GM18867 (cell line): ENCODE data around the gene GPC6.

Source experiments
- ATAC-seq: cut with Tn5 transposase; IDR thresholded peaks from one replicate; pipeline ENCODE4 v1.9.1; 2021; ENCODE audit warnings: mild to moderate bottlenecking, moderate library complexity; ENCODE audit not compliant: unreplicated experiment

Gene GPC6

DNA sequence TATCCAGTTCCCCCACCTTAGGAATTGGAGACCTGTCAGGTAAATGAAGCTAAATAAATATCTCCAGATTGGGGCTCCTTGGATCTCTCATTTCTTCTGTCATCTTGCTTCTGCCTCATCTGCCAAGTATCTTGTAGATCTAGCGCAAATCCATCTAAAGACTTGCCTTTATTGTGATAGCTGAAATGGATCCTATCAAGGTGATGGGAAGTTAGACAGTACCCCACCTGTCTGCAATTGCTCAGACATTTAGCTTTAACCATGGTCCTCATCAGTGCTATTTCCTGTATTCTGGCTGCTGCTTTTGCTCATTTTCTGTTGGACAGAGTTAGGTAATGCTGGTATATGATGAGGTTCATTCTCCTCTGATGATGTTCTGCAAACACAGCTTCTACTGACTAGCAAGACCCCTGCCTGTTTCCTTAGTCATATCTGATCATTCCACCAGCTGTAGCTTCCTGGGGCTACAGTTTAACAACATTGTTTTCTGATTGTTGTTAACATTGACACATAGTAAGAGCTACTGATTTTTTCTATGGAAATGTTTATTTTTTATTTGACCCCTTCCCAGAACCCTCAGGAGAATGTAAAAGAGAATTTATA, 912.9 kb downstream of the GPC6 start:
- ATAC-seq, result no peak

DNA sequence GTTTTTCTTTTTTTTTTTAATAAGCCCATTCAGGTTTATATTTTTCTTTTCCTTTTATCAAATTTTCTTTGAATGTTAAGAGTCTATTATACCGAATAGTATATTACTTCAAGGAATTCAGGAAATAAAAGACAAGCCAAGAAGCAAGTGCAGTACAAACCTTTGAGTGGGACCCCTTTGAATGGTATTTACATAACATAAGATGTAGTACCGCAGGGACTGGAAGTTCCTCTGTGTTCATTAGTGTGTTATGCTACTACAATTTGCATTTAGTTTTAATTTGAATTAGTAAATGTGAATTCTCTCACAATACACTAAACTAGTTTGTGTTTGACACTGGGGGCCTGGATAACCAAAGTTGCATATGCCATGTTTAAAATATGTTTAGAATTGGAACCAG, 913.4 kb downstream of the GPC6 start:
- ATAC-seq, result no peak

DNA sequence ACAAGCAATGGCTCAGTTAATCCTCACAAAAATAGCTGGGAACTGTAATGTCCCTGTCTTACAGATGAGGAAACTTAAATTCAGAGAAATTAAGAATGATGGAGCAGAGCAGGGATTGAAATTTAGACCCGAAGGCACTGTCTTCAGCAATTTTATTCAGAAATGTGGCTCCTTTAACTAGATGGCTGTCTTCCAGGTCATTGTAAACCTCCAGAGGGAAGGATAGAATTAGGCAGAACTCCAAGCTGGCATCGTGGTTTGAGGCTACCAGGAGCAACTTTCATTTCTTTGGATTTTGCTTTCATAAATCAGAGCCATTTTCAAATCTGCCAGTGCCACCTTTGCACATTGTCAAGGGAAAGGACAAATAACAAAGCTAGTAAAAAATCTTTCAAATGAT, 913.9 kb downstream of the GPC6 start:
- ATAC-seq, result no peak

DNA sequence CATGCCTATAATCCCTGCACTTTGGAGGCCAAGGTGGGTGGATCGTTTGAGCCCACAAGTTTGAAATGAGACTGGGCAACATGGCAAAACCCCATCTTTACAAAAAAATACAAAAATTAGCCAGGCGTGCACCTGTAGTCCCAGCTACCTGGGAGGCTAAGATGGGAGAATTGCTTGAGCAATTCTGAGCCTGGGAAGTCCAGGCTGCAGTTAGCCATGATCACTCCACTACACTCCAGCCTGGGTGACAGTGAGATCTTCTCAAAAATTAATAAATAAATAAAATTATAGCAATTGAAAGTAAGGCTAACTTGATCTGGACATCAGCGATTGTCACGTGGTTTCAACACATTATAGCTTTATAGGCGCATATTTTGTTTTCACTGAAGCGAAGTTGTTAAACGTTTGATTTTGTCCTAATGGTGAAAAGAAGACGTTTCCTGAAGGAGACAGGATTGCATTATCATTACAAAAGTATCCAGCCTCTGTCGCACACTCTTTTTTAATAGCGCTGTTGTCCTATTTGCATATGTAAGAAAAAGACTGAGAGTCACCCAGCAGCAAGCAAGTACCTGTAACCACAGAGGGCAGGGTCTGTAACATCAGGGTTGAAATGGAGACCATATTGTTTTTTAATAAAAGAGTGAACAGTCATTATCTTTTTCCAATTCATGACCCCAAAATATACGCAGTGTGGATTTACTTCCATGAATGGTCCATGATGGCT, 917.2 kb downstream of the GPC6 start:
- ATAC-seq, result no peak

DNA sequence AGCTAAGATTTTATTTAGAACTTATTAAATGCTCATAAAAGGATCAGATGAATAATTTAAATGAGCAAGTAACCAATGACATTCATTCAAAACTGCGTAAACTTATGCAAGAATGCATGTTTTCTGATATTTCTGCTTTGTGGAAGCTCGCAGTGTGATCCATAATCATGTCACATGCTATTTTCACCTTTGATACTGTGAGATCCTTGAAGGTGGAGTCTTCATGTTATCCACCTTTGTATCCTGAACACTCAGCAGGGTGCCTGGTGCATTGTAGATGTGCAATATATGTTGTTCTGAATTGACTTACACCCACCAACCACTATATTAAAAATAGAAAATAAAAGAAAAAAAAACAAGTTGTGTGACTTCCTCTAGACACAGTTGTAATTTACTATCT, 919.4 kb downstream of the GPC6 start:
- ATAC-seq, result no peak

DNA sequence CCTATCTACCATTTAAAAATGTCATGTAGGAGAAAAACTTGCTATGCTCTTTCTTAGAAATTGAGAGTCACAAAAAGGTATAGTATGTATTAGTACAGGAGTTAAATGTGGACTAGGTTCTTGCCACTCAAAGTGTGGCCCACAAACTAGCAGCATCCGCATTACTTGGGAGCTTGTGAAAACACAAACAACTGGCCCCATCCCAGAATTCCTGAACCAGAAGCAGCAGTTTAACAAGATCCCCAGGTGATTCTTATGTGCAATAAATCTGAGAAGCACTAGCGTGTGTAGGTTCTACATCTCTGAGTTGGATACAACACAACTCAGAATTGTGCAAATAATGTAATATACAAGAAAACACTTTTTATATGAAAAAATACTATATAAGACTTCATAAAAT, 927.0 kb downstream of the GPC6 start:
- ATAC-seq, result no peak

DNA sequence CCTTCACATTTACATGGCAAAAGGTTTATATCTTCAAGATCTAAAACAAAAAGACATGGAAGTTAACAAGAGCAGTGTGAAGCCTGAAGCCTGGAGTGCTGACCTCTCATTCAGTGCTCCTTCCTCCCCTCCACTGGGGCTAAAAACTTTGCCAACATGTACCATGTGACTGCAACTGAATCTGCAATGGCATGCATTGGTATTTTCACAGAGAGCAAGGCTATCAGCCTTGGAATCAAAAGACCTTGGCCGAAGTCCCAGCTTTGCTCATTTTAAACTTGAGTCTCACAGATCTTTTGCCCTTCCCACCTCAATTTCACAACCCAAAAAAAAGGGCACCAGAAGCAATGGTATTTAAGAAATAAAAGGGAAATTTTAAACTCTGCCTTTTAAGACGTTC, 927.8 kb downstream of the GPC6 start:
- ATAC-seq, result no peak

DNA sequence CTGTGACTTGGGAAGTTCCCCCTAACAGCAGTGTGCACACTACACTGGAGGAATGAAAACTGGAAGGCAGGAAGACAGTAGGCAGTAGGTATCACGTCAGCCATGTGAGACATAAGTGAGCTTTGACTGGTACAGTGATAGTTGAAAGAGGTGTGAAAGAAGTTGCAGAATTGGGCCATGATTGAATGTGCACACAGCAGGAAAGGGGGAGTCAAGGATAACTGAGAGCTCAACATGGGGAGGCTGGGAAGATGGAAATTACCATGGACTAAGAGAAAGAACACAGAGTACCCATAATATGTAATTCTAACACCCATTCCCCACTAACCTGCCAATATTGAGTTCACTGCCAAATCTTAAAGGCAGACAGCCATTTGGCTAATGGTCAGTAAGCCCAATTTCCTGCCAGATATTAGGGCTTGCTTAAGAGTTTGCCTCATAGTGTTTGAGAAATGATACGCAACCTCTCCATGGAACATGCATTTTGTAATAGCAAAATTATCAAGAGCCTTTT, 931.2 kb downstream of the GPC6 start:
- no peak for ATAC-seq

DNA sequence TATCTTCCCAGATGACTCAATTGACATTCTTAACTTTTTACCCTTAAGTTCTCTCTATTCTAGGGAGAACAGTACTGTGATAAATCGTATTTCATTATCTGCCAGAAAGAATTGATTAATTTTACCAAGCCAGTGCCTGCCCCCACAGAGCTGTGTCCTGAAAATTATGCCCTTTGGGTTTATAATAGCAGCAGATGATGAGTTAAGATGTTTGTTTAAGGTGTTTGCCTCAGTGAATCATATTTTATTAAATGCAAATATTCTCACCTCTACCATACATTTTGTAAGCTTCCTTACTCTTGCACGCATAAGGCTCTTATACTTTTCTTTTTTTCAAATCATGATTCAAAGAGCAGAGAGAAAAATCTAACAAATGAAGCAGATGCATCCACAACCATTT, 934.3 kb downstream of the GPC6 start:
- ATAC-seq, result no peak

DNA sequence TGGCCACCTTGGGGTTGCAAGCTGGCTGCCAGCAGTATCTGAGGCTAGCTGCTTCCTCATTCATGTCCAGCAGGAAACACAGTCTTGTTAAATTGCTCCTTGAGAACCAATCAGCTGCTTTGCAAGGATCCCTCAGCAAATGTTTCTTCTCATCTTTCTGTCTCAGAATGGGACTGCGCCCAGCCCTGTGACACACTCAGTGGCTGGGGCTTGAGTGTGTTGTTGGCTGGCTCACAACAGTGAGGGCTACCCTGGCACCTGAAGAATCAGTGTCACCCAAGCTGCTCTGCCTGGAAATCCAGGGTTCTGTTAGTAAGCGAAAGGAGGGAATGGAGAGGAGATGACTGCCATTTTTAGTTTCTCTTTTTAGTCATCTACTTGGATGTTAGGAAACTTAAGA, 935.7 kb downstream of the GPC6 start:
- ATAC-seq, result no peak

DNA sequence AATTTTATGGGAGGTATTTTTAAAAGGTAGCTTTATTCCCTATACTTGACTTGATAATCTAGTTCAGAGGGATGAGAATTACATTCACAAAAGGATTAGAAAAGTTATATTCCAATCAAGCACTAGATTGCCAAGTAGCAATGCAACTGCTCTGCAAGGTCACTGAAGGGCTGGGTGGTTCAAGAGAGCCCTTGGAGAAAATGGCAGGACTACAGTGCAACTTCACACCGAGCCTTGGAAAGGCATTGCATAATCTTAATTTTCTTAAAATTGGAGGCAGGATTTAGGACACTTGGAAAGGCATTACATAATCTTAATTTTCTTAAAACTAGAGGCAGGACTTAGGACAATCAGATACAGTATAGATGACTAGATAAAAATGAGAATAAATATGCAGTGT, 936.9 kb downstream of the GPC6 start:
- no peak for ATAC-seq

DNA sequence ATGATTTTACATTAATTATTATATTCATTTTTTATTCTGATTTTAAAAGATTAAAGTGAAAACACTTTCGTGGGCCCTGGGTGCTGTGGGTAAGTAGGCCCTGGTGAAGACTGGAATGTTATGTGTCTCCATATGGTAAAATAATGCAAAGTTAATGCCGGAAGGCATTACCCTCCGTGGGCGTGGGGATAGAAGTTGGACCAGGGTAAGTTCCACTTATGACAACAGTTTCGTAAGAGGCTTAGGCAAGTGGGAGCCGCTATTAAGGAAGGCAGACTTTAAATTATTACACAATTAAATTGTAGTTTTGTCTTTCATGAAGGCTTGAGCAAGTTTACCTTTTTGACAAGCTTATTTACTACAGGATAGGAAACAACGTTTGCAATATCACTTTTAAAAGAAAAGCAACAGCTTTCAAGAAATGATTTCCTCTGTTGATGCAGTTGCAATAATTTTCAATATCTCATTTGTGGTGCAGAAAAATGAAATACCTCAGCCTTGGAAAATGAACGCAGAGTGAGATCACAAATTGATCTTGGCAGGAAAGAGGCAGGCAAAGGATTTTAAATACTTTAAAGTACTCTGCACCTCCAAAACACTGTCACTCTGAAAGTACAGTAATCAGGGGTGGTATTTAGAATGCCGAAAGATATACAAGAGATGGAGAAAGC, 942.3 kb downstream of the GPC6 start:
- no peak for ATAC-seq

DNA sequence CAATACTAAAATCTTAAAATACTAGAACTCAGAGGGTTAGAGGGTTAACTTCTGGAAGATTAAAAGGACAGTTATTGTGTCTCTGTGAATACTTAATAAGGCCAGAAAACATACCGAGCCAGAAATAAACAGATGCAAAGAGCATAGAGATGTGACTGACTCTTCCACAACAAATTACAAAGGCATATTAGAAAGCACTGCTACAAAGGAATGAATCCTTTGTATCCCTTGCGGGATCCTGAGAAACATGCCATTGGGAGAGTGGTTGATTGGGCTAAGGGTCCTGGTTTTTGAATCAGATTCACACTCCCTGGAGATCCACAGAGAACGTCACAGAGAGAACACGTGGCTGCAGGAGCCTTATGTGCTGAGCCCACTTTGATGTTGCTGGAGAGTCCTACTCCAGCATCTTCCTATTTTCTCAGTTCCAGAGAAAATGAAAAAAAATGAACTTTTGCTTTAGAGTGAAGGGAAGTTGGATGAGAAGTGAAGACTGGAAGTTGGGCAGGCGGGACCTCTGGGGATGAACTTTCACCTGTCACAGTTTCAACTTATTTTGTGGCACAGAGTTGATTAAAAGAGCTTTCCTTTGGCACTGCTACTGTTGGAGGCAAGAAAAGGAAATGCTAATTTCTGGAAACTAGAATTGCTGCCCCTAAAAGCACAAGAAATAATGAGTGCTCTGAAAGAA, 943.0 kb downstream of the GPC6 start:
- no peak for ATAC-seq

DNA sequence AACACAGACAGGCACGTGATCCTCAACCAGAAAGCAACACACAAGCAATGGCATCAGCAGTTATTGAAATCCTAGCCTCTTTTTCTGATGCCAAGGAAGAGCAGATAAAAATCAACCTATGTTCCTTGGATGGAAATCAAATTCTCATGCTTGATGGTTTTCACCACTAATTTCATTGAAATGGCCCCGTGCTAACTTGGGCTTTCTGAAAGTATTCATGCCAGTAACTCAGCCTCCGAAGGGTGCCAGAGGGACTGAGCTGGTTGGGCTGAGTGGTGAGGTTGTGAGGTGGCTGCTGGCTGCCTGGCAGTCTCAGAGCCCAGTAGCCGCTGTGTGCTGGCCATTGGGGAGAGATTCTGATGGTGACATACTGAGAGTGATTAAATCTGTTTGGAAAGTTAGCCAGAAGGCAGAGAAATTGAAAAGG, 943.6 kb downstream of the GPC6 start:
- no peak for ATAC-seq

DNA sequence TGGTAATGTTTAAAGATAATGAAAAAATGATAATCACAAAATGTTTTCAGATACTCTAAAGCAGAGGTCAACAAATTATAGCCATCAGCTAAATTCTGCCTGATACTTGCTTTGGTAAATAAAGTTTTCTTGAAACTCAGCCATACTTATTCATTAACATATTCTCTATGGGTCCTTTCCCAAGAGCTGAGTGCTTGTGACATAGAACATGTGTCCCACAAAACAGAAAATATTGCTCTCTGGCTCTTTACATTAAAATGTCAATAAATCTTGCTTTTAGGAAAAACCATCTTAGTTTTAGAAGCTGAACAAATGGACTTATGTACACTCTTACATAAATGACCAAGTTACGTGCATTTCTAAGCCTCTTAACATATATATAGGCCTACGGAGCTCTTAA, 945.8 kb downstream of the GPC6 start:
- no peak for ATAC-seq

DNA sequence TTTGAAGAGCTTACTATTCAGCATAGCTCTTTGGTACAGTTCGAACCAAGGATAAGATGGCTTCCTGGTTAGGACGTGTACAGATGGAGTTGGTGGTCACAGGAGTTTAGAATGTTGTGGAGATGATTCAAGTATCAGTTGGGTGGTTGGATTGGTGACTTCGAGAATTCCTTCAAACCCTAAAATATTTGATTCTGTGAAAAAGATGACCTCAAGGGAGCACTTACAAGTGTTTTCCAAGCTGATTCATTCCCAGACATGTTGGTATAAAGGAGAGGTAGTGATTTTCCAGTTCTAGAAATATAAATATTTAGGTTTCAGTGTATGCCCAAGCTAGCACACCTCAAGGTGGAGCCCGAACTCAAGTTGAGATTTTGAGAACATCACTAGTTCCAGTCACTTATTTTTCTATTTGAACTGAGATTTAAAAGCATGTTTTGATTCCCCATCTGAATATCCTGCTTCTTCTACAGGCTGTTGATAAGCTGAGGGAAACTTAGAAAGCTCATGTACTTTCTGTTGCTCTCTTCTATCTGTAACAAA, 946.8 kb downstream of the GPC6 start:
- no peak for ATAC-seq

DNA sequence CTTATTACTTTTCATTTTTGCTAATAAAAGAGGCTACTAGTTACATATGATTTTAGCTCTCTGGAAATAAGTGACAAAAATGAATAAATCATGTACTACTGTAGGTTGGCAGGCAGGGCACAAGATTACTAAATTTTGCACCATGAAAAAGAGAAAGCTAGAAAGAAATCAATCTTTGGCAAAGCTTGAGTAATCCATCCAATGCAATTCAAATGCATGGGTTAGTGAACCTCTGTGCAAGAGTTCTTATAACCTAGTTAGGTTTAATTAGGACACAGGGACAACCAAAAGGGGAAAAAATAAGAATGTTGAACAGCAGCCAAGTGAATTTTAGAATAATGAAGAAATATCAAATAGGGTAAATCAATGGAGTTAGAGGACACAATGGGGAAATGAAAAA, 947.4 kb downstream of the GPC6 start:
- no peak for ATAC-seq

DNA sequence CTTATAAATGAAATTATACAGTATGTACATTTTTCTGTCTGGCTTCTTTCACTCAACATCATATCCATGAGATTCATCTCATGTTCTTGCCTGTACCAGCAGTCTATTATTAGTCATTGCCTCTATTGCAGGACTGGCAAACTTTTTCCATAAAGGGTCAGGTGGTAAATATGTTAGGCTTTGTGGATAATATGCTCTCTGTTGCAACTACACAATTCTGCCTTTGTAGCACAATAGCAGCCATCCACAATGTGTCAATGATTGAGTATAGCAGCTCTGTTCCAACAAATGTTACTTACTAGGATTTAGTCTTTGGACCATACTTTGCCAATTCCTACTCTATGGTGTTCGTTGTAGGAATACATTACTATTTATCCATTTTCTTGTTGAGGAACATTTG, 948.5 kb downstream of the GPC6 start:
- ATAC-seq, result no peak

DNA sequence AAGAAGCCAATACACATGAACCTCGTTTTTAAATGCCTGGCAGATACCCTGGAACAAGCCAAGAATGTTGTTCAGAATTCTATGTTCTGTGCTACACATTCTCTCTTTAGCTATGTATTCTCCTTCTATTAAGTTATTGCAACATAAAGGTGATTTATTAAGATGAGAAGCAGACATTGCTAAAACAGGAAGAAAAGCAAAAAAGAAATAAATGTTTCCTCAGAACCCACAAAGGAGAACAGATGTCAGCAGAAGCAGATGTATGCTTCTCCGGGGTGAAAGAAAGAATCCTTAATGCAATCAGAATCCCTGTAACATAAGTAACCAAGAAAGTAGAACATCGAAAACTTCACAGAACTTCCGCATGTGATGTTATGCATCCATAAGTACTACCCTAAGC, 950.0 kb downstream of the GPC6 start:
- ATAC-seq, result no peak

DNA sequence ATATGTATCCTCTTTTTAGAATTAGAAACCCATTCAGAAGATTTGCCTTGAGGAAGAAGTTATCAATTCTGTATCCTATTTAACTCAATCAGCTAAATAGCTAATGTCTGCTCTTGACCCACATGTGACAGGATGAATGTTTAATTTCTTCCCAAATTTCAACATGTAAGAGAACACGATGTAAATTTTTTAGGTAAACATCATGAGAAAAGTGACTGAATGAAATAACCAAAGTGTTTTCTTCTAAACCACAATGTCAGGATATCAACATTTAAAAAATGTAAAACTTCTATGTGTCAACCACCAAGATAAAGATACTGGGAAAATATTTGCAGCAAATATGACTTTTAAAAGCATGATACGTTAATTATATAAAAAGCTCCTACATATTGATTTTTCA, 950.4 kb downstream of the GPC6 start:
- no peak for ATAC-seq

DNA sequence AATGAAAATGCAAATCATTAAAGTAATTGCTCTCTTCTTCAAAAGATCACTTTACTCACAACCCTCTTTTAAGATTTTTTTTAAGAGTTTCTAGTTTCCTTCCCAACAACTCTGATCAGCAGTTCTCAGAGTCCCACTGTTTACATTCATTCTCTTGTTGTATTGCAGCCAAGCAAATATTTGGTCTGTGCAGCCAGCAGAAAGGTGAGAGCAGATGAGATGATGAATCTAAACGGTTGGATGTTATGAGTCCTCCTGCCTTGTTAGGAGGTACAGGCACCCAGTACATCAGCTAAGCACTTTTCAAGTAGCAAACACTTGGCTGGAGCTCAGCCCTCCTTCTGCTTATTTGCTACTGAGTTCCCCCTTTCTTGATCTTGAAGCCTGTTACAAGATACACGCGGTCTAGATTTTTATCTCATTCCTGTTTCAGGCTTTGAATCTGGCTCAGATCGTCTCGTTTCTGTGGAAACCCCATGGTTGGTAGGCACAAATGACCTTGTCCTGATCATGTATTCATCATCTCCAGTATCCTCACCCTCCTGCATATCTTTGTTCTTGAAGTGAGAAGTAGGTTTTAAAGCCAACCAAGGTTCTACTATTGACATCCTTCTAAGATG, 952.1 kb downstream of the GPC6 start:
- no peak for ATAC-seq
